Mesendoderm (in vitro differentiated cells): ENCODE results near the gene RARA.

ENCODE experiments used
- DNase-seq: peaks from one replicate; pipeline ENCODE4 v3.0.0; 2013
- H2AK5ac ChIP-seq: 2 replicates; pipeline ENCODE4 v1.6.1; 2013; ENCODE audit warnings: low read length, inconsistent platforms
- H2BK120ac ChIP-seq: 2 replicates; pipeline ENCODE4 v1.6.1; 2013; ENCODE audit warnings: low read depth, mild to moderate bottlenecking, low read length, moderate library complexity, mixed read lengths
- H2BK15ac ChIP-seq: replicated peaks from 2 replicates; pipeline ENCODE4 v1.6.1; 2013; ENCODE audit warnings: low read depth, mild to moderate bottlenecking, moderate library complexity
- H2BK5ac ChIP-seq: 2 replicates; pipeline ENCODE4 v1.6.1; 2013; ENCODE audit warnings: low read length, inconsistent platforms
- H3K18ac ChIP-seq: 2 replicates; pipeline ENCODE4 v1.6.1; 2013; ENCODE audit warnings: mild to moderate bottlenecking, low read length, mixed read lengths
- H3K23ac ChIP-seq: one replicate; pipeline ENCODE4 v1.6.1; 2013; ENCODE audit warnings: low read length
- H3K27ac ChIP-seq: 2 replicates; pipeline ENCODE4 v1.5.1; 2013; ENCODE audit warnings: low read depth, mild to moderate bottlenecking, inconsistent platforms, low read length, moderate library complexity
- H3K27me3 ChIP-seq: 2 replicates; pipeline ENCODE4 v1.6.1; 2013; ENCODE audit warnings: low read length, control low read depth, mild to moderate bottlenecking, inconsistent platforms; ENCODE audit not compliant: insufficient read depth, poor library complexity
- H3K36me3 ChIP-seq: 2 replicates; pipeline ENCODE4 v1.6.1; 2013; ENCODE audit warnings: low read length, inconsistent platforms; ENCODE audit not compliant: control insufficient read depth, insufficient read depth
- H3K4ac ChIP-seq: one replicate; pipeline ENCODE4 v1.6.1; 2013; ENCODE audit warnings: low read depth, mild to moderate bottlenecking, low read length, moderate library complexity
- H3K4me1 ChIP-seq: 2 replicates; pipeline ENCODE4 v1.6.1; 2013; ENCODE audit warnings: low read depth, low read length, inconsistent platforms; ENCODE audit not compliant: control insufficient read depth
- H3K4me2 ChIP-seq: 2 replicates; pipeline ENCODE4 v1.6.1; 2013; ENCODE audit warnings: low read length
- H3K4me3 ChIP-seq: 2 replicates; pipeline ENCODE4 v1.5.1; 2013; ENCODE audit warnings: mild to moderate bottlenecking, low read length
- H3K56ac ChIP-seq: one replicate; pipeline ENCODE4 v1.6.1; 2013; ENCODE audit warnings: low read length
- H3K79me1 ChIP-seq: 2 replicates; pipeline ENCODE4 v1.6.1; 2013; ENCODE audit warnings: low read length, inconsistent platforms
- H3K79me2 ChIP-seq: 2 replicates; pipeline ENCODE4 v1.6.1; 2013; ENCODE audit warnings: mild to moderate bottlenecking, low read length; ENCODE audit not compliant: control insufficient read depth, insufficient read depth
- H3K9ac ChIP-seq: 2 replicates; pipeline ENCODE4 v1.6.1; 2013; ENCODE audit warnings: low read length, inconsistent platforms
- H4K5ac ChIP-seq: one replicate; pipeline ENCODE4 v1.6.1; 2013; ENCODE audit warnings: low read length
- H4K8ac ChIP-seq: one replicate; pipeline ENCODE4 v1.6.1; 2013; ENCODE audit warnings: low read depth, mild to moderate bottlenecking, control low read depth, low read length, moderate library complexity
- WGBS: extraction: QIAGEN DNeasy Blood & Tissue Kit; methylation state at CpG from one replicate; pipeline ENCODE4 v1.1.7; 2013; ENCODE audit warnings: low lambda C conversion rate, missing lambda C conversion rate; ENCODE audit not compliant: insufficient coverage; ENCODE audit errors: extremely low coverage; 5-methylcytosine and 5-hydroxymethylcytosine counted together

The RARA gene

DNA sequence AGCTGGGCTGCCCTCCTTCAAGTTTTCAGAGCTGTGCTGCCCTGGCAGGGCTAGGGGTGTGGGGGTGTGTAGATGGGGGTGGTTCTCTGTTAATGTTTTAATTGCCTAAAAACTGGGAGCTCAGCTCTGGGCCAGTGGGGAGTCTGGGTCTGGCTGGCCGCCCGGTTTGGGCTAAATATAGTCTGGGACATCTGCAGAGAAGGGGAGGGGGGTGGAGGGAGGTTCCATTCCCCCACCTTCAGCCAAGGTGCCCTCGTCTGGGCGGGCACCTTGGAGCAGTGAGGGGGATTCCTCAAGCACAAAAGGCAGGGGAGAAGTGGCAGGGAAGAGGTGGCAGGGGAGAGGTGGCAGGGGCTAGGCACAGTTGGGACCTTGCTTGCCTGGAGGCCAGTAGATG lies 13.0 kb downstream of the RARA start:
- Histone ChIP-seq H4K5ac (no peak overlapping the region), H3K4me2 (no peak overlapping the region), H3K4me3 (no peak overlapping the region), H3K4ac (no peak overlapping the region), H3K4me1 (peaks cover 8% of the 10 kb centered on the region), H3K36me3 (no peaks in the 10 kb centered on the region), H3K9ac (no peak overlapping the region), H2BK15ac (no peak overlapping the region), H3K27ac (no peak overlapping the region), H2BK120ac (no peak overlapping the region), H4K8ac (no peak overlapping the region), H3K27me3 (no peaks in the 10 kb centered on the region), H2BK5ac (no peak overlapping the region), H2AK5ac (no peak overlapping the region), H3K79me2 (peaks cover 8% of the 10 kb centered on the region), H3K23ac (no peak overlapping the region), H3K79me1 (peaks cover 25% of the 10 kb centered on the region), H3K56ac (no peak overlapping the region), H3K18ac (no peak overlapping the region)
- WGBS, result no CpG with 5 or more reads among the region's 4 CpGs
- DNase-seq, result no peak

- peak; percentile 90 for DNase-seq
- no peak overlapping the region for H3K56ac ChIP-seq
- no peak overlapping the region for H3K4me3 ChIP-seq
- no peak overlapping the region for H4K5ac ChIP-seq
- H4K8ac ChIP-seq, result no peak overlapping the region
- H3K79me2 ChIP-seq, result peaks cover 8% of the 10 kb centered on the region
- no peak overlapping the region for H3K23ac ChIP-seq
- no CpG with 5 or more reads among the region's 19 CpGs for WGBS
- H2BK120ac ChIP-seq, result no peak overlapping the region
- no peak overlapping the region for H3K18ac ChIP-seq
- H3K27me3 ChIP-seq, result no peaks in the 10 kb centered on the region
- no peak overlapping the region for H3K4me2 ChIP-seq
- peak overlapping the region; percentile 29 for H3K9ac ChIP-seq
- peaks cover 8% of the 10 kb centered on the region for H3K4me1 ChIP-seq
- no peak overlapping the region for H2AK5ac ChIP-seq
- H3K36me3 ChIP-seq, result no peaks in the 10 kb centered on the region
- no peak overlapping the region for H3K4ac ChIP-seq
- H2BK15ac ChIP-seq, result no peak overlapping the region
- no peak overlapping the region for H3K27ac ChIP-seq
- H2BK5ac ChIP-seq, result no peak overlapping the region
- peaks cover 27% of the 10 kb centered on the region for H3K79me1 ChIP-seq
These were observed 13.7 kb downstream of the RARA start for GRCh38 chr17:40322358-40323315.

DNA sequence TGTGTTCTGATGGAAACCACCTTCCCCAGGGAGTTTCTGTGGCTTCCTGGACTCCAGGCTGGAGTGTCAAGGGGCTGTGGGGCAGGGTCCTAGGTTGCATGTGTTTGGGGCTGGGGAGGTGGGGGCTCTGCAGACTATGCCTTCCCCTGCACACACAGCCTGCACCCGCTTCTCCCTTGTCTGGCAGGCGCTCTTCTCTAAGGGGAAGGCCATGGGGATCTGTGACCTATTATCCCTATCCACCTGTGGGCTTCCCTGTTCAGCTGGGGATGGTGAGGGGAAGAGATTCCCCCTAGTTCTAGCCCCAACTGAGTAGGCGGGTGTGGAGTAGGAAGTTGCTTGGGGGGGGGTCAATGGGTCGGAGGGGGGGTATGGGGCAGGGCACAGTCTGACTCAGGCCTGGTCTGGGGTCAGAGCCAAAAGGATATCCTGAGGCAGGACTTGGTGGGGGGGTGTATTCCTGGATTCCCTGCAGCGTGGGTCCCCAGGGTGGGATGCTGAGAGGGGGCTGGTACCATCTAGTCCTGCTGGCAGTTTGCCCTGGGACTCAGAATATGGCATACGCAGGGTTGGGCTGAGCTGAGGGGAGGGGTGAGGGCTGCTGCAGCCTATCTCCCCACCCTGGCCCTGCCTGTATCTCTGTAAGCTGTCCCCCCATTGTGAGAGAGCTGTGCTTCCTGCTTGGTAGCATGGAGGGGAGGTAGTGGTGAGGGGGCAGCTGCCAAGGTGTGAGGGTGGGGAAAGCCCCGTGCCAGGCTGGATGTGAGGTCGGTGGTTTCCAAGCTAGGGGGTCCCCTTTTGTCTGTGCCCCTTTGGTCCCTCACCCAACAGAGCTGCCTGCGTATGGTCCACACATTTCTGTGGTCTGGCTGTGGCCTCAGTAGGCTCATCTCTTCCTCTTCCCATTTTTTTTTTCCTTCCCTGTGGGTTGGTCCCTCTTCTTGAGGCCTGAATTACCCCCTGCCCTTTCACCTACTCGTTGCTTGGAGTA lies 14.7 kb downstream of the RARA start:
- no peak overlapping the region for H3K4me3 ChIP-seq
- peaks cover 8% of the 10 kb centered on the region for H3K4me1 ChIP-seq

DNA sequence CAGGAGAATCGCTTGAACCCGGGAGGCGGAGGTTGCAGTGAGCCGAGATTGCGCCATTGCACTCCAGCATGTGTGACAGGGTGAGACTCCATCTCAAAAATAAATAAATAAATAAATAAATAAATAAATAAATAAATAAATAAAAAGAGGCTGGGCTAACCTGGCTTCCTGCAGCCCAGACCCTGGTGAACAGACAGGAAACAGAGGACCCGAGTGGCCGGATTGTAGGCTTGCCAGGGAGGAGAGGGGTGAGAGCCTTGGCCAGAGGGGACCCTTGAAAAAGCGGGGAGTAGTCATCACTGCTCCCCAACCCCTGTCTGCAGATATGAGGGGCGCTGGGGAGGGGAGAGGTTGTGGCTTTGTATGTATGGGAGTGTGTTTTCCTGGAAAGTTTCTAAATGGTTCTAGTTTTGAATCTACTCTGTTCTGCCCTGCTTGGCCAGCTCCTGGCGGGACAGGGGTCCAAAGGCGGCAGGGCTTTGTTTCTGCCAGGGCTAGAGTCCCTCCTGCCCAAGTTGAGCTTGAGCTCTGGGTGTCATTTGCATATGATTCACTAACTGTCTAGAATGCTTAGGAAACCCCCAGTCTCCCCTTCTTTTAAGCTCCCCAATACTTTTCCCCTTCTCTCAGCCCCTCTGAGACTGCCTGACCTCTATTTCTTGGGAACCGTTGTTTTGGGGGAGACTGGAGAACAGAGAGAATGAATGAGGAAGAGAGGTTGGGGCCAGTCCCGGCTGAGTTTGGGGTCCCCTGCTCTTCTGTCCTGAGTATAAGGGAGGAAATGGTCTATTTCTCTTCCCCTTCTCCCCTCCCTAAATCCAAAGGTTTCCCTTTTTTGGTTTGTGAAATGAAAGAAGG lies 16.4 kb downstream of the RARA start:
- Histone ChIP-seq H3K56ac (no peak overlapping the region), H3K36me3 (no peaks in the 10 kb centered on the region), H2BK15ac (no peak overlapping the region), H3K4me1 (peaks cover 3% of the 10 kb centered on the region), H2AK5ac (no peak overlapping the region), H3K4me2 (no peak overlapping the region), H3K27ac (no peak overlapping the region), H3K79me2 (peaks cover 5% of the 10 kb centered on the region), H4K8ac (no peak overlapping the region), H2BK5ac (no peak overlapping the region), H3K23ac (no peak overlapping the region), H3K18ac (no peak overlapping the region), H2BK120ac (no peak overlapping the region), H3K4me3 (no peak overlapping the region), H3K79me1 (peaks cover 19% of the 10 kb centered on the region), H3K27me3 (no peaks in the 10 kb centered on the region), H3K4ac (no peak overlapping the region), H3K9ac (no peak overlapping the region), H4K5ac (no peak overlapping the region)
- DNase-seq, result no peak
- WGBS, result no CpG with 5 or more reads among the region's 13 CpGs

More for the DNA sequence above, 14.7 kb downstream of the RARA start:
- DNase-seq, result no peak
- no peak overlapping the region for H4K5ac ChIP-seq
- H3K23ac ChIP-seq, result no peak overlapping the region
- no peak overlapping the region for H3K27ac ChIP-seq
- H3K36me3 ChIP-seq, result no peaks in the 10 kb centered on the region
- no peak overlapping the region for H3K56ac ChIP-seq
- H2AK5ac ChIP-seq, result no peak overlapping the region
- H2BK120ac ChIP-seq, result no peak overlapping the region
- no peak overlapping the region for H4K8ac ChIP-seq
- H2BK15ac ChIP-seq, result no peak overlapping the region
- H3K4me2 ChIP-seq, result no peak overlapping the region
- no peaks in the 10 kb centered on the region for H3K27me3 ChIP-seq
- H2BK5ac ChIP-seq, result no peak overlapping the region
- no peak overlapping the region for H3K9ac ChIP-seq
- H3K79me2 ChIP-seq, result peaks cover 8% of the 10 kb centered on the region
- WGBS, result no CpG with 5 or more reads among the region's 10 CpGs
- no peak overlapping the region for H3K18ac ChIP-seq
- H3K4ac ChIP-seq, result no peak overlapping the region
- H3K79me1 ChIP-seq, result peaks cover 27% of the 10 kb centered on the region
